Measurements from ENCODE around the gene USF3. TPM values are rescaled to one million over a fixed set of nuclear protein-coding genes. Genes with fewer than 3 reads are reported as not detected.

Gene USF3
- total and polyA plus RNA-seq, 2 of the 13 experiments (the other 11 are each of a cell fraction or from before 2014, with no cell fraction given), result 6.3 to 15.2 TPM

- TF ChIP-seq ZNF646 (CRISPR knock-in tag; IDR thresholded peaks at IDR 0.05) (no peak), ZNF512B (CRISPR knock-in tag; IDR thresholded peaks at IDR 0.05; ENCODE audit: borderline replicate concordance) (no peak), ZSCAN31 (CRISPR knock-in tag; IDR thresholded peaks at IDR 0.05; ENCODE audit: low read depth) (no peak), MLLT10 (CRISPR knock-in tag; IDR thresholded peaks at IDR 0.05) (no peak), CBX5 (CRISPR knock-in tag; IDR thresholded peaks at IDR 0.05; ENCODE audit: borderline replicate concordance) (no peak), KAT7 (CRISPR knock-in tag; IDR thresholded peaks at IDR 0.05; ENCODE audit: borderline replicate concordance) (no peak), CTCF (CRISPR knock-in tag; IDR thresholded peaks at IDR 0.05) (no peak), ZNF556 (CRISPR knock-in tag; IDR thresholded peaks at IDR 0.05; ENCODE audit: borderline replicate concordance) (no peak), NR2C2 (CRISPR knock-in tag; IDR thresholded peaks at IDR 0.05; ENCODE audit: borderline replicate concordance) (0 out of 2 replicates have a peak, but pooled peaks have one; percentile 9), ZMYM3 (CRISPR knock-in tag; IDR thresholded peaks at IDR 0.05) (no peak), NFE2 (CRISPR knock-in tag; IDR thresholded peaks at IDR 0.05) (no peak), POGZ (CRISPR knock-in tag; IDR thresholded peaks at IDR 0.05) (no peak), NFATC3 (CRISPR knock-in tag; IDR thresholded peaks at IDR 0.05) (no peak), THYN1 (CRISPR knock-in tag; IDR thresholded peaks at IDR 0.05; ENCODE audit: borderline replicate concordance, low read depth) (no peak), ZNF781 (CRISPR knock-in tag; IDR thresholded peaks at IDR 0.05; ENCODE audit: borderline replicate concordance, not compliant biosample characterization) (no peak), BORCS8-MEF2B (CRISPR knock-in tag; IDR thresholded peaks at IDR 0.05) (0 out of 2 replicates have a peak, but pooled peaks have one; percentile 37), ATF7 (IDR thresholded peaks at IDR 0.05) (no peak), ATF7 (CRISPR knock-in tag; IDR thresholded peaks at IDR 0.05) (no peak)
Observed at GRCh38 chr3:113629584-113630421, 66.6 kb downstream of the USF3 start (continued).
